H1 (cell line): ENCODE measurements around the gene AGBL5. TPM values are rescaled to one million over a fixed set of nuclear protein-coding genes. Genes with fewer than 3 reads are reported as not detected.

ENCODE experiments used
- CTCF ChIP-seq, 3 experiments: IDR thresholded peaks; 1 replicate in 2 of 3; 2 replicates in 1 of 3; pipeline versions ENCODE4 v1.5.1 to v1.6.1; 2011; ENCODE audit warnings: low read length in 3 of 3, mild to moderate bottlenecking in 3 of 3, inconsistent platforms in 2 of 3, low read depth in 1 of 3, moderate library complexity in 1 of 3; ENCODE audit not compliant: insufficient read depth in 1 of 3; ENCODE audit errors: control extremely low read depth in 1 of 3
- JUN ChIP-seq: IDR thresholded peaks from 2 replicates; pipeline ENCODE4 v1.6.1; 2011; ENCODE audit warnings: low read depth, mild to moderate bottlenecking, improper control_type of control experiment, low read length
- RXRA ChIP-seq: IDR thresholded peaks from 2 replicates; pipeline ENCODE4 v1.6.1; 2011; ENCODE audit warnings: low read depth, mild to moderate bottlenecking, low read length, moderate library complexity; ENCODE audit not compliant: insufficient read depth
- SUZ12 ChIP-seq: fragments of 200-600 bp; sonication (generic); IDR thresholded peaks from 2 replicates; pipeline ENCODE4 v1.6.1; 2012; ENCODE audit warnings: mild to moderate bottlenecking, inconsistent platforms, low read length, moderate library complexity, mixed read lengths
- polyA plus RNA-seq, 7 experiments: library from polyadenylated mRNA; depleted of rRNA in 3 of 7; stranded (reverse) in 5 of 7; unstranded in 2 of 7; fragments of >200 nt in 5 of 7; fragments of 200-250 nt in 2 of 7; gene quantifications; 1 replicate in 5 of 7; 2 replicates in 1 of 7; 4 replicates in 1 of 7; pipeline versions ENCODE4 v1.2.1 to v1.2.3, GENCODE V29; 2011 to 2013; ENCODE audit warnings: missing spikeins in 2 of 7, mixed read lengths in 2 of 7
- total RNA-seq: library from RNA; stranded (reverse); fragmentation: NEBNext Ultra II Directional; extraction: Animal tissue kit (Norgen Biotek cat#: 25700); gene quantifications from 2 replicates; pipeline ENCODE4 v1.2.1, GENCODE V29; 2021

The AGBL5 gene
- total and polyA plus RNA-seq, 2 of the 8 experiments (the other 6 are each of a cell fraction or from before 2014, with no cell fraction given) = 45.4 to 62.0 TPM

- TF ChIP-seq CTCF (IDR thresholded peaks at IDR 0.05; ENCODE audit: control extremely low read depth in 1 of 3, insufficient read depth in 1 of 3, low read depth in 1 of 3, low read length in 3 of 3) = peak; percentile 79 to 81 (median 79)
- no peak for TF ChIP-seq RXRA
- TF ChIP-seq SUZ12 = no peak
- no peak for TF ChIP-seq JUN
Measured at GRCh38 chr2:27024188-27024587, 27.3 kb upstream of the AGBL5 start (continued).
